A673 (cell line): ENCODE data around the gene ANKRD27. TPM values are rescaled to one million over a fixed set of nuclear protein-coding genes. Genes with fewer than 3 reads are reported as not detected.

ENCODE experiments used
- BruUV-seq: library from RNA; stranded (reverse); fragments of 400-500 nt; replicated peaks from 2 replicates; lab custom pipeline; 2021; lab: Mats Ljungman, UMichigan
- CTCF ChIA-PET: fragments of 300-600 bp; sonication (Branson Sonifier 250); formaldehyde crosslinking; loops from one replicate; lab custom pipeline; 2022; ENCODE audit warnings: antibody characterized with exemption; lab: Charles Lee
- POLR2A ChIA-PET: fragments of 300-600 bp; sonication (Branson Sonifier 250); formaldehyde crosslinking; loops from one replicate; lab custom pipeline; 2022; ENCODE audit warnings: antibody characterized with exemption; ENCODE audit not compliant: low non-redundant PET; lab: Charles Lee
- DNase-seq: peaks from one replicate; pipeline ENCODE4 v3.0.0-alpha.2; 2015; ENCODE audit warnings: low spot score
- H3K27ac ChIP-seq: fragments of 200-600 bp; sonication (generic); 2 replicates; pipeline ENCODE4 v1.5.1; 2016; ENCODE audit warnings: mixed run types, low read depth, mild to moderate bottlenecking, mixed read lengths, antibody characterized with exemption, low read length; ENCODE audit not compliant: poor library complexity, severe bottlenecking
- H3K27me3 ChIP-seq: fragments of 200-600 bp; sonication (generic); replicated peaks from 2 replicates; pipeline ENCODE4 v1.6.1; 2017; ENCODE audit warnings: mixed run types, low read depth, mild to moderate bottlenecking, mixed read lengths, antibody characterized with exemption, low read length; ENCODE audit not compliant: insufficient read depth, poor library complexity
- H3K36me3 ChIP-seq: fragments of 200-600 bp; sonication (generic); 2 replicates; pipeline ENCODE4 v1.6.1; 2016; ENCODE audit warnings: mixed run types, mild to moderate bottlenecking, mixed read lengths, antibody characterized with exemption, low read length; ENCODE audit not compliant: insufficient read depth, poor library complexity, severe bottlenecking
- H3K4me1 ChIP-seq: fragments of 200-600 bp; sonication (generic); 2 replicates; pipeline ENCODE4 v1.6.1; 2017; ENCODE audit warnings: mixed run types, mild to moderate bottlenecking, mixed read lengths, antibody characterized with exemption, low read length; ENCODE audit not compliant: insufficient read depth, poor library complexity, severe bottlenecking
- H3K4me3 ChIP-seq: fragments of 200-600 bp; sonication (generic); 2 replicates; pipeline ENCODE4 v1.5.1; 2016; ENCODE audit warnings: low read depth, mixed run types, mild to moderate bottlenecking, mixed read lengths, low read length; ENCODE audit not compliant: poor library complexity, severe bottlenecking
- H3K9me3 ChIP-seq: fragments of 200-600 bp; sonication (generic); 2 replicates; pipeline ENCODE4 v1.6.1; 2016; ENCODE audit warnings: mixed run types, low read depth, mild to moderate bottlenecking, mixed read lengths, antibody characterized with exemption, low read length; ENCODE audit not compliant: poor library complexity, severe bottlenecking
- CTCF ChIP-seq: fragments of 300-800, 200-600 bp; sonication (generic); conservative IDR thresholded peaks from 2 replicates; pipeline ENCODE4 v1.5.1; 2017; ENCODE audit warnings: low read depth, mild to moderate bottlenecking, antibody characterized with exemption, low read length, moderate library complexity, mixed read lengths
- EZH2 ChIP-seq: fragments of 200-600 bp; sonication (generic); IDR thresholded peaks from 2 replicates; pipeline ENCODE4 v1.6.1; 2017; ENCODE audit warnings: borderline replicate concordance, low read depth, mild to moderate bottlenecking, mixed read lengths, antibody characterized with exemption, low read length; ENCODE audit not compliant: poor library complexity, severe bottlenecking
- intact Hi-C: fragments of 100-400 bp; cut with micrococcal nuclease; formaldehyde crosslinking; loops from one replicate; pipeline ENCODE4 v1.10.0; 2022; ENCODE audit not compliant: unreplicated experiment
- total RNA-seq: library from RNA; stranded (reverse); gene quantifications from 2 replicates; pipeline ENCODE4 v1.2.3, GENCODE V29; 2021

ANKRD27 gene
- total RNA-seq, 1 experiment from 2014 or later = 25.0 TPM

- ChIA-PET POLR2A (no interaction called here), CTCF (no interaction called here)
- H3K4me3 ChIP-seq = peak within 1 kb of the TSS; percentile 62
- TF ChIP-seq CTCF (no peak), EZH2 (no peak)
- BruUV-seq = no TSS peak
- H3K36me3 ChIP-seq = no peaks in the 10 kb centered on the region
- H3K27me3 ChIP-seq = no peaks in the 10 kb centered on the region
- no peaks in the 10 kb centered on the region for H3K4me1 ChIP-seq
- H3K27ac ChIP-seq = peak within 1 kb of the TSS; percentile 81
- intact Hi-C loops = loop anchor here (5.0 kb wide), 1 partner anchor 281 kb away; the partner anchor contains the start of genes CEP89 and FAAP24
- no peaks in the 10 kb centered on the region for H3K9me3 ChIP-seq
- peak; percentile 88 for DNase-seq
Measured at GRCh38 chr19:32691291-32691951, 16.4 kb upstream of the ANKRD27 start, which contains the start of gene NUDT19. NUDT19 (plus strand) TSS chr19:32691821; CDS start chr19:32691961, 140 bp downstream.

DNA sequence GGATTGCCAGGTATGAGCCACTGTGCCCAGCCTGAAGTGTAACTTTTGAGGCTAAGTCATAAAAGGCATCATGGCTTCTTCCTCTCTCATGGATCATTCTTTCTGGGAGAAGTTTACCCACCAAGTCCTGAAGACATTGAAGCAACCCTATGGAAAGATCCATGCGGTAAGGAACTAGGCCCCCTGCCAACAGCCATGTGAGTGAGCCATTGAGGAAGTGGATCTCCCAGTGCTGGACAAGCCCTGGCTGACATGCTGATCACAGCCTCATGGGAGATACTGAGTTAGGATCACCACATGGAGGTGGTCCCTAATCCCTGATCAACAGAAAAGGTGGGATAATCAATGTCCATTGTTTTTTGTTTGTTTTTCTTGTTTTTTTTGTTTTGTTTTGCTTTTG lies 13.3 kb upstream of the ANKRD27 start:
- Histone ChIP-seq H3K27ac (no peak overlapping the region), H3K36me3 (no peaks in the 10 kb centered on the region), H3K4me1 (no peaks in the 10 kb centered on the region), H3K9me3 (no peaks in the 10 kb centered on the region), H3K4me3 (no peak overlapping the region), H3K27me3 (no peaks in the 10 kb centered on the region)
- TF ChIP-seq EZH2 = no peak
- TF ChIP-seq CTCF = no peak
- ChIA-PET POLR2A (interaction anchor here (0.6 kb wide), 2 partner anchors 12 to 848 kb away, joined by 3 to 4 read pairs; no protein-coding TSS in a partner anchor), CTCF (no interaction called here)
- intact Hi-C loops = no loop called here
- no peak for DNase-seq
- BruUV-seq = no TSS peak

GRCh38 chr19:32687681-32688080 lies 12.7 kb upstream of the ANKRD27 start:
- Histone ChIP-seq H3K27ac (no peak overlapping the region), H3K36me3 (no peaks in the 10 kb centered on the region), H3K27me3 (no peaks in the 10 kb centered on the region), H3K9me3 (no peaks in the 10 kb centered on the region), H3K4me3 (no peak overlapping the region), H3K4me1 (no peaks in the 10 kb centered on the region)
- TF ChIP-seq EZH2 (no peak), CTCF (no peak)
- ChIA-PET POLR2A (no interaction called here), CTCF (interaction anchor here (0.7 kb wide), 1 partner anchor 289 kb away, joined by 3 read pairs; no protein-coding TSS in a partner anchor)
- no TSS peak for BruUV-seq
- intact Hi-C loops = no loop called here
- DNase-seq = no peak
